ENCODE measurements around the gene ARID1B.
A peak's percentile ranks its signal among the peaks of the same experiment; 100 is the strongest.

Gene ARID1B

DNA sequence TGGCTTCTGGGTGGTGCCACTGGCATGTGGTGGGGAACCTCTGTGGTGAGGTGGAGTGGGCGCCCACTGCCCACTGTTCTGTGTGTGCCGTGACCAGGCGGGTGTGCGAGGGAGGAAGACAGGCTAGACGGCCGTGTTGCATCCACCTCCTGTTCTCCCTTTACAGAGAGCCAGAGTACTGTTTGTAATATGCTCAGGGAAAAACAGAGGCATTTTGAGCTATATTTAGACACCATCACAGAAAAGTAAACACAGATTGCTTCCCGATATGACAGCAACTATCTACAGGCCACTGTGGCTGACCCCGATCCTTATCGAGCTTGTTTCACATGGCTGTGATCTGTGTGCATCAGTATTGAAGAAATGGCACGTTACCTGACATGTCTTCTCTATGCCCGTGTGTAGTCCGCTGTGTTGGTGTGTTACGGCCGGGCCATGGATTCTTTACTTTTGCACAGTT lies 45.6 kb downstream of the ARID1B start:
- DNase-seq (ENCODE audit: extremely low read depth in 1 of 2, low read depth in 1 of 2), result no peak

DNA sequence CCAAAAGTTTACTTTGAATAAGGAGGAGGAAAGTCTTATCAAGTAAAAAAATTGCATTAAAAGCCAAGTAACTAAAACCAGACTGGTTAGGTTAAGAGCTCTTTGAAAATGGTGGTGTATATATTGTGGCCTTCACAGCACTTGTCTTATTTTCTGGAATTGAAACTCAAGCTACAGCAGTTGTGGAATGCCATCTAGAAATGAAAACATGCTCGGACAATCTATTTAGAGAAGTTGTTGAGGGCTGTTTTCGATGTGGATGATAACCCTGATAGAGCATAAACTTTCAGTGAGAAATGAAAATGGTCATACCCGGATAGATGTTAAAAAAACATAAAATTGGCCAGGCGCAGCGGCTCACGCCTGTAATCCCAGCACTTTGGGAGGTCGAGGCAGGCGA lies 47.0 kb downstream of the ARID1B start:
- no peak for DNase-seq (ENCODE audit: extremely low read depth in 1 of 2, low read depth in 1 of 2)

DNA sequence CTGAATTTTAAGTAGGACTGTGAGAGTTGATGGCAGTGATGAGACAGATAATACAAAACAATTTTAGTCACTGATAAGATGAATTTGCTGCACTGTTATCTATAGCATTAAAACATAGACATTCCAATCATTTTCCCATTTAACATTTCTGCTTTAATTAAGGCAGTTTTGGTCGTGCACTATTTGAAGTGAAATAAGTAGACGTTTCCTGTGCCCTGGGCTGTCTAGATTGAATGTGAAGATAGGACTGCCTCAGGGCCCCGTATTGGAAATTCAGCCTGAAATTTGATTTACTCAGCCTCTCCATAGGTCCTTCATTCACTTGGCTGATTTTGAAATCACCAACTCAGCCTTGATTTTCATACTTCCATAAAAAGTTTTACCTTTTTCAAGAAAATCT lies 48.3 kb downstream of the ARID1B start:
- DNase-seq (ENCODE audit: extremely low read depth in 1 of 2, low read depth in 1 of 2), result no peak

DNA sequence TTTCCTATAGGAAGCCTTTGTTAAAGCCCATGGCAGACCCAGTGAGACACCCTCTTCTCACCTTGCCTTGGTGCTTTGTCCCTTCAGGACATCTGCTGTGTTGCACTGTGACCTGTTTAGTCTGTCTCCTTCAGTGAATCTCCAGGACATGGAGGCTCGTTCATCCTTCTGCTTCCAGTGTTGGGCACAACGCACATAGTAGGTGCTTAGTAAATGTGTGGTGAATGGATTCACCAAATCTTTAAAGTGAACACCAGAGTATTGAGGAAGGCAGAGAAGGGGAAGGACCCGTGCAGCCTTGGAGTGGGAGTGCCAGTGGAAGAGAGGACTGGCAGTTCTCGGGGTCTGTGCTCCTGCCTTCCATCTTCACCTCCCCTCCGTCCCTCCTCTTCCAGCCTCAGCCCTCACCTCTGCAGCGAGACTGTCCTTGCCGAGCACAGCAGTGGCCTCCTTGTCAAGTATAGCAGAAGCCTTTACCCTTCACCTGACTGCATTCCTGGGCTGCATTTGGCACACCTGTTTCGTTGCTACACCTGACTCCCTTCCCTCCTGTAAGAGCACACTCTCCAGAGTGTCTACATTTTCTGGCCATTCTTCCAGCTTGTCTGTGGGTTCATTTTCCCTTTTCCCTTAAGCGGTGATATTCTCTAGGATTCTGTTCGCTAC lies 49.2 kb downstream of the ARID1B start:
- no peak for DNase-seq (ENCODE audit: extremely low read depth in 1 of 2, low read depth in 1 of 2)

DNA sequence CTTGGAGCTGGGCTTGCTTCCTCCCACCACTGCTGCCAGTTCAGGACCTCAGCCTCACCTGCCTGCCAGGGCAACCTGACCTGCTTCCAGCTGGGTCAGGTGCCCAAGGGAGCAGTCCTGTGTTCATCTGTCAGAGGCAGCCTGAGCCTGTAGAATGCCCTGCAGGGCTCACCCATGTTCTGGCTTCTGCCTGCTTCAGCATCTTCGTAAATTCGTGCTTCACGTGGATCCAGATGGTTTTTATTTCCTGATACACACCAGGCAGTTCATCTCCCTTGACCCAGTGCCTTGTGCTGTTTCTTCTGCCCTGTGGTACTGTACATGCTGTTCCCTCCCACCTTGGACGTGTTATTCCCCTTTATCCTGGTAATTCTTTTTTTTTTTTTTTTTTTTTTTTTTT lies 50.2 kb downstream of the ARID1B start:
- DNase-seq (ENCODE audit: extremely low read depth in 1 of 2, low read depth in 1 of 2), result no peak

DNA sequence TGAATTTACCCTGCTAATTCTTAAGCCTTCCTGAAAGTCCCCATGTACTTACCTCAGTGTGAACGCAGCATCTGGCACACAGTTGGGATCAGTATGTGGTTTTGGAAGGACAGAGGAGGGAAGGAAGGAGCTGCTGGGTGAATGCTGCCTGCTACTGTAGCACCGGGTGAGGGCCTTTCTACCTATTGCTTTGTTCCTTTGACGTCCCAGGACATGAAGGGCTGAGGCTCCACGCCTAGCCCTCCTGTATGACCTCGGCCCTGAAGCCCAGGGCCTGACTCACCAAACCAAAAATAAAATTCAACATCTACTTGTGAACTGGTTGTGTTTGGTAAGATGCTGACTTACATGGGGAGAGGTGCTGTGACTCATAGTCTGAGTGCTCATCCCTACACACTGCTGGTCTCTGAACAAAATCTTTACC lies 51.1 kb downstream of the ARID1B start:
- DNase-seq (ENCODE audit: extremely low read depth in 1 of 2, low read depth in 1 of 2), result peak in 1 of 2 donors; percentile 16

DNA sequence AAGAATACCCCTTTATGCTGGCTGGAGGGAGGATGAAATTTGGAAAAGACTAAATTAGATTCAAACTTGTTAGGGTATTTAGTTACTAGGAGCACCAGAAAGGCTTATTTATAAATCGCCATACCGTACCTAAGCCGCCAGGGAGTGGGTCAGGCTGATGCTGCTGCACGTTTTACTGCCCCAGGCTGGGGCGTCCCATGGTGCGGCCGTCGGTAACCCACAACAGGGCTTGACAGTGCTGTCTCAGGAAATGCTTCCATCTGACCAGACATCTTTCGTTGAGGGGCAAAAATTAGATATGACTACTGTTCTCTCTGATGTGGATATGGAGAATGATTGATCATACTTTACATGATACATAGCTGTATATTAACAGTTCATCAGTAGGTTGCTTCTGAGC lies 52.9 kb downstream of the ARID1B start:
- no peak for DNase-seq (ENCODE audit: extremely low read depth in 1 of 2, low read depth in 1 of 2)

DNA sequence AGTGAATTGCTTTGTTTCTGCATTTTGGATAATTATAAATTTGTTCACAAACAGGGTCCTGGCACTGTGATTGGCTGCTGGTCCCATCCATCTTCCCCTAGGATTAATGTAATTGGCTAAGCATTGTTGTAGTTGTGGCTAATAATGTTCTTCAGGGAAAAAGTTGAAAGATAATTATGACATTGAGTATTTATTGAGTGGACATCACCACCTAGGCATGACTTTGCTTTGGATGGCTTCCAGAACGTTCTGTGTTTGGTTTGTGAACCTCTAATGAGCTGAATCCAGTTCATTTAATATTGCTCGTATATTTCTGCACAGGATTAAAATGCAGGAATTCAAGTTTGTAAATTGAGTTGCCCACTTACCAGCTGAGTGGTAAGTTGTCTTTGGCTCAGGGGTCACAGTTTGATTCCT lies 55.1 kb downstream of the ARID1B start:
- DNase-seq (ENCODE audit: extremely low read depth in 1 of 2, low read depth in 1 of 2), result no peak

DNA sequence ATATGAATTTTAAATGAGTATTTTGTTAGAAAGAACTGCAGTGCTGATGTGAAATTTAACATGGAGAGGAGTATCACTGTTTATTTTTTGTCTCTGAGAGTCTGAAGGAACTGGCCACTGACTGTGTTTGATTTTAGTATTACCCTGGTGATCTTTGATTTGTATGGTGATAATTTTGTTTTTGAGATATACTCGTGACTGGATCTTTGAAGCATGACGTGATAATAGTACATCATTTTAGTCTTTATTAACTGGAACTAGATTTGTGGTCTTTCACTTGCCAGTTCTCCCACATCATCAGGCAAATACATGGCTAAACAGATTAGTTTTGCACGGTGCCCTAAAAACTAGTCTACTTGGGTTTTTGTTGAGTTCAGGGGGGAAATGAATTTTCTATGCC lies 55.5 kb downstream of the ARID1B start:
- no peak for DNase-seq (ENCODE audit: extremely low read depth in 1 of 2, low read depth in 1 of 2)

DNA sequence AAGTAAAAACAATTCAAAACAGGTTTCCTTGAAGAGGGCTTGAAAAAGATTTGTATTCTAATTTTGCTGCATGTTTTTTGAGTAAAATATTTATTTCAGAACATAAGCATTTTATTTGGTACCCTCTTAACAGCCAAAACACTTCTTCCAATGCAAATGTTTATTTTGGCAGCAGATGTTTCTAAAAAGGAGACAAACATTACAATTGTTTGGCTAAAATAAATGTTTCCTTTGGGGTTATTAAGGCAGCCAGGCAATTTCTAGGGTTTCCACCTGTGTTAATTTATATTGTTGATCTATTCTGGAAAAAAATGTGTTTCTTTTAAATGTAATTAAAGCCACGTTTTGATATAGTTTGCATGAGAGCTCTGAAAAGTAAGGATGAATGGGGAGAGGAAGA lies 56.6 kb downstream of the ARID1B start:
- DNase-seq (ENCODE audit: extremely low read depth in 1 of 2, low read depth in 1 of 2), result no peak

DNA sequence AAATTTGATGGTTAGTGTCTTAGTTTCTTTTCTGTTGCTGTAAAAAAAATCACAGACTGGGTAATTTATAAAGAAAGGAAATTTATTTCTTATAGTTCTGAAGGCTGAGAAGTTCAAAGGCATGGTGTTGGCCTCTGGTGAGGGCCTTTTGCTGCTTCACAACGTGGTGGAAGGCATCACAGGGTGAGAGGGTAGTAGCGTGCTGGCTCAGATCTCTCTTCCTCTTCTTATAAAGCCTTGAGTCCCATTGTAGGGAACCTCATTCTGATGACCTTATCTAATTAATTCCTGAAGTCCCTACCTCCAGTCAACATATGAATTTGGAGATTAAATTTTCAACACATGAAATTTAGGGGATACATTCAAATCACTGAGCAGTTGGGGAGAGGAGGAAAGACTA lies 62.0 kb downstream of the ARID1B start:
- DNase-seq (ENCODE audit: extremely low read depth in 1 of 2, low read depth in 1 of 2), result no peak

DNA sequence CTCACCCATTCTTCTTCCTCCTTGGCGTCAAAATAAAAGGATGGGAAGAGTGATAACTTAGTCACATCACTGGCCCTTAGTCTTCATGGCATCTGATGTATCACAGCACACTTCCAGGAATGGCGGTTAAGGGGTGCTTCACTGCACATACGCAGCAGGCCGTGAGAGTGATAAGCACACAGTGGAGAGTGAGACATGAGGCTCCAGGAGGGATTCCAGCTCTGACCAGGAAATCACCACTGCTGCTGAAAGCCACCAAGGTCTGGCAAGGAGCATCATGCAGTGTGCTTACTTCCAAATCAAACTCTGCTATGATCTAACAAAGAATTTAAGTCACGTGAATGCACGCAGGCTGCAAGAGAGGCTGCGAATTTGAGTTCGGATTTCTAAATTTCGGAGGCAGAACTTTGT lies 62.4 kb downstream of the ARID1B start:
- no peak for DNase-seq (ENCODE audit: extremely low read depth in 1 of 2, low read depth in 1 of 2)

DNA sequence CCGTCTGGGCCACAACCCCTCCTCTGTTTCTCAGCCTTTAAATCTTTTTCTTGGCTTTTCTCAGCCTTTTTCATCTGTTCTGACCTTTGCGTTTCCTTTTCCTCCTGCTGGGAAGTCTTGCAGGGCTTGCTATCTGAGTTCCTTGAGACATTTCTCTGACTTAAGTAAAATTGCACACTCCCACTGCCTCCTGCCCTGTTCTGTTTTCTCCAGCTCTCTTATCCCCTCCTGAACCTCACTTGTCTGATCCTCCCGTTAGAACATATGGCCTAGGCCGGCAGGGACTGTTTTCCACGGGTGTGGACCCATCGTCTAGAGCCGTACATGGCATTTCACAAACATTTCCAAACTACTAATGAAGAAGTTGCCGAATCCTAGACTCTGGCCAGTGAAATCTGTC lies 63.0 kb downstream of the ARID1B start:
- no peak for DNase-seq (ENCODE audit: extremely low read depth in 1 of 2, low read depth in 1 of 2)

DNA sequence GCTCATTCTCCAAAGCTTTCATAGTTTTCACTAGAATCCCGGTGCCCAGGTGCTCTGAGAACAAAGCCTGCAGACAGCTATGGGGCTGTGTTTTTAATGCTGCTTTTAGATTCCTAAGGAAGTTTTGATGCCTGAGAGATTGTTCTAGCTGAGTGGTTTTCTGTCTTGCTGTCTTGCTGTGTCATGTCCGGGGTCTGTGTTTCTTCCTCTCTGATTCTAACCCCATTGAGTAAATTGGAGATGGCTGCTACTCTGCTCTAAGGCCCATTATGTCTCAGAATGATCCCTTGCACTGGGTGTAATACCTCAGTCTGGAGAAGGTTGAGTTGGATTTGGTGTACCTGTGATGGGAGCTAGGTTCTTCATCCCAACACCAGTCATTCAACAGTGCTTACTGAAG lies 63.4 kb downstream of the ARID1B start:
- DNase-seq (ENCODE audit: extremely low read depth in 1 of 2, low read depth in 1 of 2), result no peak

DNA sequence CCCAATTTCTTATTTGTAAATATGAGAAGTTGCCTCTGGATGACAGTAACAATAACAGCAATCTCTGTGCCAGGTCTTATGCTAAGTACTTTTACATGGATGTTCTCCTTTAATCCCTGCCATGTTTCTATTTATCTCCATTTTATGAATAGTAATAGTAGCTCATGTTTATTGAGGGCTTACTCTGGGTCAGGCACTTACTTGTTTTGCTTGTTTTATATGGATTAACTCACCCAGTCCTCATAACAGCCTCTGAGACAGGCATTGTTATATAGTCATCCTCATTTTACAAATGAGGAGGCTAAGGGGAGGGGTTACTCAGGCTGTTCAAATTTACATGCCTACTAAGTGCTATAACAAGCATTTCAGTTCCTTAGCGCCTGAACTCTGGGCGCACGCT lies 64.3 kb downstream of the ARID1B start:
- no peak for DNase-seq (ENCODE audit: extremely low read depth in 1 of 2, low read depth in 1 of 2)

DNA sequence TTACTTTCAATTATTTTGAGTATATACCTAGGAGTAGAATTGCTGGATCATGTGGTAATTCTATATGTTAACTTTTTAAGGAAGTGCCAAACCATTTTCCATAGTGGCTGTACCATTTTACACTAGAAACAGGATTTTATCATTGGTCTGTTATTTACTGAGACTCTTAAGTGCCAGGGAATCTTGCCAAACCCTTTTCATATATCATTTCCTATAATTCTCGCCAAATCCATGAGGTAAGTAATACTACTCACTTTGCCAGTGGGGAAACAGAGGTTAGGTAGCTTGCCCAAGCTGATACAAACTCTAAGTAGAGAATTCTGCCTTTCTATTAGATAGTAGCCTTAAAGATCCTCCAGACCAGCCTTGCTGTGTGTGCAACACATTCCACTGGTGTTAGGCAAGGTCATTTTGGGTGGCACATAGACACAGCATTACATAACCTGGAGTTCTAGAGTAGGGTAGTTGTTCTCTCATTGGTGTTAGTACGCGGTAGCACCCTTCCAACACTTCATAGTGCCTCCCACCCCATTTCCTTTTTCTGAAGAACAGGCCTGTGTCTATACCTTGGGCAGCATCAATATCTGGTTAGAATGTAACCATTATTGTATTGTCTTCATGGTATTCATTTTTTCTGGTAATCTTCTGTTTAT lies 65.5 kb downstream of the ARID1B start:
- no peak for DNase-seq (ENCODE audit: extremely low read depth in 1 of 2, low read depth in 1 of 2)

DNA sequence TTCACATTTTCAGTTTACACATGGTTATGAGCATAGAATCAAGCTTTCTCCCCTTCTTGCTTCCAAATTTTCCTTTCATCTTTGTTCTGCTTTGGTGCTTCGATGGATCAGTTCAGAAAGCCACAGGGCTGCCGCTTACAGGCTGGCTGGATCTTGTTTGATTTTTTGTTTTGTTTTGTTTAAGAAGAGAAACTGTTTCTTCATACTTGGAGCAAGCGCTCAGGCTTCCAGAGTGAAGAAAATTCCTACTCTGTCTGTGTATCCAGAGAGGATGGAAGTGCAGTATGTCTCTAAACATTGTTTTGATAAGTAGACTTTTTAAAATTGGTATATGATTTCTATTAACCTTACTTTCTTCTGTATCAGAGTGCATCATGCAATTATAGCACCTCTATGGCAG lies 66.9 kb downstream of the ARID1B start:
- no peak for DNase-seq (ENCODE audit: extremely low read depth in 1 of 2, low read depth in 1 of 2)

DNA sequence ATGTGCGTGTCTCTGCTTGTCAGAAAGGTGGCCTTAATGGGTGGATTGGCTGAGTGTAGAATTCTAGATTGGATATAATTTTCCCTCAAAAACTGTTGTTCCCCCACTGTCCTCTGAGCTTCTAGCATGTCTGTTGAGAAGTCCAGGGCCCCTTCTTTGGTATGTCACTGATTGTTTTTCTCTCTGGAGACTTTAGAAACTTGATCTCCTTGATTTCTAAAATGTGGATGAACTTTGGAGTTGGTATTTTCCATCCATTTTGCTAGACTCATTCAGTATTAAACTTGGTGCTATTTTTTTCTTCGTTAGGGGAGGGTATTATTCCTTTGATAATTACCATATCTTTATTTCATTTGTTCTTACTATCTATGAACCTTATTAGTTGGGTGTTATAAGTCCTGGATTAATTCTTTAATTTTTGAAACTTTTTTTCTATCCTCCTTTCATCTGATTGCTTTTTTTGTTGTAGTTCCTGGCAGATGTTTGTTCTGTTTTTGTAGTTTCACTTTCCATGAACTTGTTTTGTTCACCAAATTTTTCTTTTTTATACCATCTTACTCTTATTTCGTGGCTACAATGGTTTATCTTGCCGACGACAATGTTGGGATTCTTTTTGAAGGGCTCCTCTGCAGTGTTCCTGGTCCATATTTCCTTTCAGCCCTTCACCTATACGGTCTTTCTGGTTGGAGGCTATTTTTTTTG lies 68.4 kb downstream of the ARID1B start:
- DNase-seq (ENCODE audit: extremely low read depth in 1 of 2, low read depth in 1 of 2), result no peak

DNA sequence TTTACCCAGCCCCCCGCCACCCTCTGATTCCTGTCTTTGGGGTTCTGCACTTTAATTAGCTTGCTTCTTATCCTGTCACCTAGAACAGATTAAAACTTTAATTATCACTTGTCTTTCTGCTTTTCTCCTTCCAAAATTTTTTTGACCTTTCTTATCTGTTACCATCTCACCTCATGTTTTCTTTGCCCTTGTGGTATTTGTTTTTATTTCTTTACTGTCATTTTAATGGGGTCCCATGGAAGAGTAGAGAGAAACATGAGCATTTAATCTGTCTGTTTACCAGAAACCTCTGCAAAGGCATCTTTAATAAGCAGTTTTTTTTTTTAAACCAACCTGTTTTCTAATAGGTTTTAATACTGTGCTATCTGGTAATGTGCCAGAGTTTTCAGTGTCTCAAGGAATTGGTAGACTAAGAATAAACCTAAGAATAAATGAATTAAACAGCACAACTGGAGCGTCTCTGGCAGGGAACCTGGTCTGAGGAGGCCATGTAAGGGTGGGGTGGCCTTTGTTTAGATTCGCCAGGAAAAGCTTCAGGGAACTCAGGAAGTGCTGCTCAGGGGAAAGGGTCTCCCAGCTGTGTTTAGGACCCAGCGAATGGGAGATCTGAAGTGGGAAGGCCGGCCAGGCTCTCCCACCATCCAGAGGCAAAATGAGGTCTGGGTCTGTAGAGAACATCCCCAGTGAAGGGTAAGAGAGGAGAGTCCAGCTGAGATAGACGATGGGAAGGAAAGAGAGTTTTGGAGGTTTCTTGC lies 69.8 kb downstream of the ARID1B start:
- DNase-seq (ENCODE audit: extremely low read depth in 1 of 2, low read depth in 1 of 2), result no peak

DNA sequence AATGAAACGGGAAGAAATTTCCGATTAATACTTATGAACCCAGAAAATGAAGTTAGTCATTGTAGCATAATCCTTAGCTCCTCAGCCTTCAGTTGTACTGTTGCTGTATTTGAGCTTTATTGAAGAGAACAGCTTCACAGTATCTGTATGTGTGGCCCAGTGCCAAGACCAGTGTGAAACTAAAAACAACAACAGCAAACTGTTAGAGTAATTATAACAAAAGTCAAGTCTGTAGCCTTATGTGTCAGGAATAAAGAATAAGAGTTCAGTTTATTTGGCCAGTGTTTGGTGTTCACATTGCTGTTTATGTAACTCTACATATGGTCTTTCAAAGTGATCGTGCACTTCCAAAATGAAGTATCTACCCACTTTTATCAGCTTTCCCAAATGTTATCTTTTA lies 70.9 kb downstream of the ARID1B start:
- no peak for DNase-seq (ENCODE audit: extremely low read depth in 1 of 2, low read depth in 1 of 2)

DNA sequence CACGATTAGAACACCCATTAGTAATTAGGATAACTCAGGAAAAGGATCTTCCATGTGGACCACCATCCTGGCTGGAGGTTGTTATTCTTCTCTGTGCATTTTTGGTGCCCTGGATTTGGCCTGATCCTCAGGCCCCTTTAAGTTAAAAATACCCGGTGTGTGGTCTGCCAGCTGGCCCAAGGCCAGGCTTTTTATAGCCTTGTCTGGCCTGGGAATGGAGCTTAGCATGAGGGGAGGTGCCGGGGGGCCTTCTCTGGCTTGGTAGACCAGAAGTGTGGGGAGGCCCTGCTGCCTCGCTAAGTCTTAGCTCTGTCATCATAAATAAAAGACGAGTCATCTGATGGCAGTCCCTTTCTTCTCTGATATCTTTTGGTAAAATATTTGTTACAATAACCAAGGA lies 71.4 kb downstream of the ARID1B start:
- no peak for DNase-seq (ENCODE audit: extremely low read depth in 1 of 2, low read depth in 1 of 2)
